Smooth muscle cell of bladder (primary cell): ENCODE results near the gene SURF6. TPM values are rescaled to one million over a fixed set of nuclear protein-coding genes. Genes with fewer than 3 reads are reported as not detected.

Experiments
- total RNA-seq: library from RNA; depleted of rRNA; stranded (reverse); fragments of >200 nt; gene quantifications from 2 replicates; pipeline ENCODE4 v1.2.3, GENCODE V29; 2014

SURF6 gene
- total RNA-seq = 7.4 and 11.6 TPM in 2 replicates

GRCh38 chr9:133335924-133336811, at the start of gene SURF6:
Gene SURF6, minus strand, starts transcription at chr9:133336188. Its CDS starts 56 bp downstream, at chr9:133336132.

GRCh38 chr9:133375724-133376654, 40.0 kb upstream of the SURF6 start, which contains the start of the genes STKLD1 and SURF4:
Gene STKLD1, plus strand, starts transcription at chr9:133376366. Its CDS starts 108 bp downstream, at chr9:133376474.
Gene SURF4, minus strand, starts transcription at chr9:133376060. Its CDS starts 91 bp downstream, at chr9:133375969.

GRCh38 chr9:133356391-133357091, 20.6 kb upstream of the SURF6 start, which contains the start of the genes SURF1 and SURF2:
Gene SURF1, minus strand, starts transcription at chr9:133356487. Its CDS starts 34 bp downstream, at chr9:133356453.
Gene SURF2, plus strand, starts transcription at chr9:133356550. Its CDS starts 43 bp downstream, at chr9:133356593.

GRCh38 chr9:133347985-133348717, 12.2 kb upstream of the SURF6 start, which contains the start of the genes MED22 and RPL7A:
Gene MED22, minus strand, starts transcription at chr9:133348131. Its CDS starts 1,469 bp downstream, at chr9:133346662.
Gene RPL7A, plus strand, starts transcription at chr9:133348218. Its CDS starts 26 bp downstream, at chr9:133348244.

Other genes starting within 250 kb of the SURF6 start
- gene RALGDS, start 214.9 kb downstream of the SURF6 start, total RNA-seq = 16.5 and 25.2 TPM in 2 replicates
- gene GBGT1, start 172.3 kb downstream of the SURF6 start, total RNA-seq = 6.8 and 7.8 TPM in 2 replicates
- gene OBP2B, start 126.9 kb downstream of the SURF6 start, total RNA-seq = not detected in 2 replicates
- not detected in 2 replicates for gene ABO, start 61.0 kb downstream of the SURF6 start, total RNA-seq
- 7.7 and 9.5 TPM in 2 replicates for gene MED22, start 11.9 kb upstream of the SURF6 start, total RNA-seq
- 2,732 and 3,145 TPM in 2 replicates for gene RPL7A, start 12.0 kb upstream of the SURF6 start, total RNA-seq
- gene SURF1, start 20.3 kb upstream of the SURF6 start, total RNA-seq = 35.4 and 45.7 TPM in 2 replicates
- gene SURF2, start 20.4 kb upstream of the SURF6 start, total RNA-seq = 9.8 and 11.6 TPM in 2 replicates
- 474 and 583 TPM in 2 replicates for gene SURF4, start 39.9 kb upstream of the SURF6 start, total RNA-seq
- 0.55 and 0.57 TPM in 2 replicates for gene STKLD1, start 40.2 kb upstream of the SURF6 start, total RNA-seq
- gene REXO4, start 81.8 kb upstream of the SURF6 start, total RNA-seq = 14.5 and 16.3 TPM in 2 replicates
- gene ADAMTS13, start 86.2 kb upstream of the SURF6 start, total RNA-seq = 1.00 and 2.2 TPM in 2 replicates
- gene CACFD1, start 123.8 kb upstream of the SURF6 start, total RNA-seq = 6.5 and 8.4 TPM in 2 replicates
- gene SLC2A6, start 142.9 kb upstream of the SURF6 start, total RNA-seq = 12.9 and 14.1 TPM in 2 replicates
- not detected in 2 replicates for gene MYMK, start 188.8 kb upstream of the SURF6 start, total RNA-seq
- gene ADAMTSL2, start 198.5 kb upstream of the SURF6 start, total RNA-seq = 2.3 TPM in 2 replicates